ENCODE data around the gene PANK1.

The PANK1 gene

DNA sequence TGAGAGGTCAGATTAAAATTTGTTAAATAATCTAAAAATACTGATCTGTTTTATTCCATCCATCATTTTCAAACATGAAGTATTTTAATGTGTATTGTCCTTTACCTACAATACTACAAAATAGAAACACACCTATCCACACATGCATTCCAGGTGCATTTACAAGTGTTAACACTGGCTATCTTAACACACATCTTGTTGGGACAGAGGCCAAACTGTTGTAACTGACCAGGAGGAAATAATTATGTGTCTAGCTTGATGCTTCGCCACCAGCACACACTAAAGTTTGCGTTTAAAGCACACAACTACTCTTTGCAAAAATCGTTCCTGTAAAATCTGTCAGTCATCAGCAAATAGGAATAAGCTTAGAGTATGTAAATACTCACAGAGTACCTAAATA lies 2.8 kb downstream of the PANK1 start:
- peaks cover 24% of the 10 kb centered on the region for H3K4me1 ChIP-seq (ENCODE audit: low read length)
- TF ChIP-seq EZH2phosphoT487 (IDR thresholded peaks at IDR 0.05; ENCODE audit: low read depth): no peak
- TF ChIP-seq, protein P1, sequence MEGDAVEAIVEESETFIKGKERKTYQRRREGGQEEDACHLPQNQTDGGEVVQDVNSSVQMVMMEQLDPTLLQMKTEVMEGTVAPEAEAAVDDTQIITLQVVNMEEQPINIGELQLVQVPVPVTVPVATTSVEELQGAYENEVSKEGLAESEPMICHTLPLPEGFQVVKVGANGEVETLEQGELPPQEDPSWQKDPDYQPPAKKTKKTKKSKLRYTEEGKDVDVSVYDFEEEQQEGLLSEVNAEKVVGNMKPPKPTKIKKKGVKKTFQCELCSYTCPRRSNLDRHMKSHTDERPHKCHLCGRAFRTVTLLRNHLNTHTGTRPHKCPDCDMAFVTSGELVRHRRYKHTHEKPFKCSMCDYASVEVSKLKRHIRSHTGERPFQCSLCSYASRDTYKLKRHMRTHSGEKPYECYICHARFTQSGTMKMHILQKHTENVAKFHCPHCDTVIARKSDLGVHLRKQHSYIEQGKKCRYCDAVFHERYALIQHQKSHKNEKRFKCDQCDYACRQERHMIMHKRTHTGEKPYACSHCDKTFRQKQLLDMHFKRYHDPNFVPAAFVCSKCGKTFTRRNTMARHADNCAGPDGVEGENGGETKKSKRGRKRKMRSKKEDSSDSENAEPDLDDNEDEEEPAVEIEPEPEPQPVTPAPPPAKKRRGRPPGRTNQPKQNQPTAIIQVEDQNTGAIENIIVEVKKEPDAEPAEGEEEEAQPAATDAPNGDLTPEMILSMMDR (IDR thresholded peaks at IDR 0.05; ENCODE audit: low read depth, low read length): no peak
- H3K9me3 ChIP-seq (ENCODE audit: insufficient read depth, low read length): no peaks in the 10 kb centered on the region
- peaks cover 58% of the 10 kb centered on the region for H3K79me2 ChIP-seq (ENCODE audit: low read length)
- no peak overlapping the region for H3K4me2 ChIP-seq (ENCODE audit: low read length)
- peaks cover 25% of the 10 kb centered on the region for H4K20me1 ChIP-seq (ENCODE audit: insufficient read depth, low read length)
- H3K36me3 ChIP-seq (replicated peaks; ENCODE audit: low read depth, low read length): no peaks in the 10 kb centered on the region
- H3K27me3 ChIP-seq (ENCODE audit: low read depth, low read length): no peaks in the 10 kb centered on the region
- no peak overlapping the region for H3K9ac ChIP-seq (ENCODE audit: low read length)
- no peak overlapping the region for H3K27ac ChIP-seq (ENCODE audit: low read length)
- no peak overlapping the region for H2AFZ ChIP-seq (ENCODE audit: low read depth, low read length)
- H3K4me3 ChIP-seq (ENCODE audit: low read length): no peak overlapping the region

DNA sequence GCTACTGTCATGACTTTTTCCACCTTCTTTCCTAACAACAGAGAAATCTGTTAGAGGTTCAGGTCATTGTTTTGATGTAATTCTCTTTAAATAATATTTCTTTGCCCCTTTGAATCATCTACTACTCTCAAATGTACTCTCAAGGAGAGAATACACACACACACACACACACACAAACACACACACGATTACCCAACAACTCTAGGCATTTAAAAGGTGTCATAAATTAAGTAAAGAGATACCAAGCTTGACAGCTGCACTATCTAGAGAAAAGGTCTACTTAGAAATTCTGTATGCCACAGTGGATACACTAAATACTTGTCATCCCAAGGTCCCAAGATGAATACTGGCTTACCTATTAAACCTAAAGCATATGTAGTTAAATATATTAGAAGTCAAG lies 4.8 kb downstream of the PANK1 start:
- peaks cover 25% of the 10 kb centered on the region for H4K20me1 ChIP-seq (ENCODE audit: insufficient read depth, low read length)

DNA sequence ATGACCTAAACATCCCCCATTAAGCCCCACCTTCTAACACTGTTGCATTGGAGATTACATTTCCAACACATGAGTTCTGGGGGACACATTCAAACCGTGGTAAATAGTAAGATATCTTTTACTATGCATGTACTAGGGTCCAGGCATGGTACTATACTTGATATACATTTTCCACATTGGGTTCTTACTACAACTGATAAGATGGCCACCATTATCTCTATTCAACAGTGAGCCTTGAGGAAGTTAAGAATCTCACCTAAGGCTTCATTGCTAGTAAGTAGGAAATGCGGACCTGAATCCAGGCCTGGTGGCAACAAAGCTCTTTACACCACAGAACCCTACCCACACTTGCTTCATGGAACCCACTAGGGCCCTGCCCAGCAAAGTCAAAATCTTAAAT lies 5.7 kb downstream of the PANK1 start:
- Histone ChIP-seq H3K27ac (ENCODE audit: low read length) (no peak overlapping the region), H3K27me3 (ENCODE audit: low read depth, low read length) (no peaks in the 10 kb centered on the region), H3K9me3 (ENCODE audit: insufficient read depth, low read length) (no peaks in the 10 kb centered on the region), H3K4me3 (ENCODE audit: low read length) (no peak overlapping the region), H4K20me1 (ENCODE audit: insufficient read depth, low read length) (peaks cover 25% of the 10 kb centered on the region), H3K4me2 (ENCODE audit: low read length) (no peak overlapping the region), H3K79me2 (ENCODE audit: low read length) (peaks cover 61% of the 10 kb centered on the region), H3K36me3 (replicated peaks; ENCODE audit: low read depth, low read length) (peaks cover 3% of the 10 kb centered on the region), H3K4me1 (ENCODE audit: low read length) (peaks cover 6% of the 10 kb centered on the region), H3K9ac (ENCODE audit: low read length) (no peak overlapping the region), H2AFZ (ENCODE audit: low read depth, low read length) (no peak overlapping the region)
- TF ChIP-seq EZH2phosphoT487 (IDR thresholded peaks at IDR 0.05; ENCODE audit: low read depth): no peak
- TF ChIP-seq, protein P1 (IDR thresholded peaks at IDR 0.05; ENCODE audit: low read depth, low read length): no peak

More for the DNA sequence above, 4.8 kb downstream of the PANK1 start:
- Histone ChIP-seq H3K4me3 (ENCODE audit: low read length) (no peak overlapping the region), H3K36me3 (replicated peaks; ENCODE audit: low read depth, low read length) (no peaks in the 10 kb centered on the region), H2AFZ (ENCODE audit: low read depth, low read length) (no peak overlapping the region), H3K79me2 (ENCODE audit: low read length) (peaks cover 65% of the 10 kb centered on the region), H3K9ac (ENCODE audit: low read length) (no peak overlapping the region), H3K9me3 (ENCODE audit: insufficient read depth, low read length) (no peaks in the 10 kb centered on the region), H3K27ac (ENCODE audit: low read length) (no peak overlapping the region), H3K4me2 (ENCODE audit: low read length) (no peak overlapping the region), H3K27me3 (ENCODE audit: low read depth, low read length) (no peaks in the 10 kb centered on the region), H3K4me1 (ENCODE audit: low read length) (peaks cover 6% of the 10 kb centered on the region)
- TF ChIP-seq EZH2phosphoT487 (IDR thresholded peaks at IDR 0.05; ENCODE audit: low read depth): no peak
- TF ChIP-seq, protein P1 (IDR thresholded peaks at IDR 0.05; ENCODE audit: low read depth, low read length): no peak

DNA sequence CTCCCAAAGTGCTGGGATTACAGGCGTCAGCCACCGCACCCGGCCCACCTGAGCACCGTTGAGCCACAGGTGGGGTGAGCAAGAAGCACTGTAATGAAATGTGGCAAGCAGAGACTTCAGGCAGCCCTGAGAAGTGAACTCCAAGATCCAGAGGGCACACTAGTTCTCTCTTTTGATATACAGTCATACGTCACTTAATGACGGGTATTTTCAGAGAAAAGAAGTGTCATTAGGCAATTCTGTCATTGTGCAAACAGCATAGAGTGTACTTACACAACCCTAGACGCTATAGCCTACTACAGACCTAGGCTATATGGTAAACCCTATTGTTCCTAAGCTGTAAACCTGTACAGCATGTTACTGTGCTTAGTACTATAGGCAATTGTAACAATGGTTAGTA lies 7.9 kb downstream of the PANK1 start:
- TF ChIP-seq, protein P1 (IDR thresholded peaks at IDR 0.05; ENCODE audit: low read depth, low read length): no peak
- TF ChIP-seq EZH2phosphoT487 (IDR thresholded peaks at IDR 0.05; ENCODE audit: low read depth): no peak
- no peaks in the 10 kb centered on the region for H3K9me3 ChIP-seq (ENCODE audit: insufficient read depth, low read length)
- H2AFZ ChIP-seq (ENCODE audit: low read depth, low read length): no peak overlapping the region
- H4K20me1 ChIP-seq (ENCODE audit: insufficient read depth, low read length): peaks cover 15% of the 10 kb centered on the region
- no peaks in the 10 kb centered on the region for H3K4me1 ChIP-seq (ENCODE audit: low read length)
- no peak overlapping the region for H3K4me3 ChIP-seq (ENCODE audit: low read length)
- no peak overlapping the region for H3K4me2 ChIP-seq (ENCODE audit: low read length)
- H3K27ac ChIP-seq (ENCODE audit: low read length): no peak overlapping the region
- H3K79me2 ChIP-seq (ENCODE audit: low read length): peaks cover 43% of the 10 kb centered on the region
- peaks cover 12% of the 10 kb centered on the region for H3K36me3 ChIP-seq (replicated peaks; ENCODE audit: low read depth, low read length)
- H3K27me3 ChIP-seq (ENCODE audit: low read depth, low read length): no peaks in the 10 kb centered on the region
- H3K9ac ChIP-seq (ENCODE audit: low read length): no peak overlapping the region
